WTC11 (cell line): ENCODE results near the gene FGFR3.

Experiments
- ATF2 ChIP-seq: sonication (generic); formaldehyde crosslinking; IDR thresholded peaks from 2 replicates; pipeline ENCODE4 v1.8.1; 2022; ENCODE audit warnings: low read depth, missing genetic modification reagents, borderline replicate concordance
- ATF3 ChIP-seq: sonication (generic); formaldehyde crosslinking; conservative IDR thresholded peaks from 2 replicates; pipeline ENCODE4 v1.8.1; 2022; ENCODE audit warnings: mild to moderate bottlenecking, missing genetic modification reagents
- CBFB ChIP-seq: sonication (generic); formaldehyde crosslinking; IDR thresholded peaks from 2 replicates; pipeline ENCODE4 v1.8.1; 2022; ENCODE audit warnings: mild to moderate bottlenecking, low read depth, missing genetic modification reagents
- FOXK1 ChIP-seq: sonication (generic); formaldehyde crosslinking; IDR thresholded peaks from 2 replicates; pipeline ENCODE4 v1.8.0; 2022; ENCODE audit warnings: mild to moderate bottlenecking, moderate library complexity, missing genetic modification reagents
- PRDM15 ChIP-seq: sonication (generic); formaldehyde crosslinking; IDR thresholded peaks from 2 replicates; pipeline ENCODE4 v1.8.0; 2022; ENCODE audit warnings: missing genetic modification reagents
- PRRX2 ChIP-seq: fragments of 250-450 bp; sonication (Bioruptor Pico); IDR thresholded peaks from 2 replicates; pipeline ENCODE4 v1.8.0; 2021; ENCODE audit warnings: mild to moderate bottlenecking
- ZNF232 ChIP-seq: sonication (generic); formaldehyde crosslinking; IDR thresholded peaks from 2 replicates; pipeline ENCODE4 v1.8.0; 2022; ENCODE audit warnings: mild to moderate bottlenecking, missing genetic modification reagents
- TF ChIP-seq, protein P1 (sequence below): fragments of 200-600 bp; IDR thresholded peaks from 2 replicates; pipeline ENCODE4 v1.8.0; 2022; ENCODE audit warnings: antibody characterized with exemption
- TF ChIP-seq, protein P2 (sequence below): sonication (generic); formaldehyde crosslinking; IDR thresholded peaks from 2 replicates; pipeline ENCODE4 v1.8.0; 2022; ENCODE audit warnings: mild to moderate bottlenecking, missing genetic modification reagents

DNA sequence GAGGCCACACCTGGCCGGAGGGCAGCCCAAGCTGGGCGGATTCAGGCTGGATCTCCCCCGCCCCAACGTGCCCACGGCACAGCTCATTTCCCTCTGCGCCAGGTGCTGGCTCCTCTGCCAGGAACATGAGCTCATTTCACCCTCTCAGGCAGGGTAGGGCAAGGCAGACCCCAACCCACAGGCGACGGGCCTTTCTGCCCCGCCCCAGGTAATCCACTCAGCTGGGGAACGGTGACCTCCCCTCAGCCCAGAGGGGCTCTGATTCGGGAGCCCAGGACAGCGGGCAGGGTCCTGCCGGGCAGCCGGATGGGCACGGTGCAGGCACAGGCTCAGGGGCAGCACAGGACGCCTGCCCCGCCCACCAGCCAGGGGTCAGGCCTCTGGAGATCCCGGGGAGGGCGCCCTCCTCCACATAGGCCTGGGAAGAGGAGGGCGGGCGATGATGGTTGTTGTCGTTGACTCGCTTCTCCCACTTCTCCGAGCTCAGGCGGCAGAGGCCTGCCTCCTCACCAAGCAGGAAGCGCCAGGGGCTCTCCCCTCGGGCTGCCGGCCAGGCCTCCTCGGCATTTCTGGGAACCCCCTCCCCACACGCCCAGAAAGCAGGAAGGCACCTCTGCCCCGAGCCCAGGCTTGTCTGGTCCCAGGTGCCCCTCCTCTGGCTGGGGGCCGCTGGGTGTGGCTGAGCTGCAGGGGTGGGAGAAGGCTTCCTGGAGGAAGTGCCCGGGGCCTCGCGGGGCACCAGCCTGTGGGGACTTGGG lies 40.6 kb upstream of the FGFR3 start:
- TF ChIP-seq CBFB (CRISPR knock-in tag) (no peak), ATF3 (CRISPR knock-in tag) (no peak), FOXK1 (CRISPR knock-in tag) (no peak), ATF2 (CRISPR knock-in tag) (no peak), PRDM15 (CRISPR knock-in tag) (no peak), PRRX2 (no peak), ZNF232 (CRISPR knock-in tag) (no peak)
- TF ChIP-seq, protein P1, sequence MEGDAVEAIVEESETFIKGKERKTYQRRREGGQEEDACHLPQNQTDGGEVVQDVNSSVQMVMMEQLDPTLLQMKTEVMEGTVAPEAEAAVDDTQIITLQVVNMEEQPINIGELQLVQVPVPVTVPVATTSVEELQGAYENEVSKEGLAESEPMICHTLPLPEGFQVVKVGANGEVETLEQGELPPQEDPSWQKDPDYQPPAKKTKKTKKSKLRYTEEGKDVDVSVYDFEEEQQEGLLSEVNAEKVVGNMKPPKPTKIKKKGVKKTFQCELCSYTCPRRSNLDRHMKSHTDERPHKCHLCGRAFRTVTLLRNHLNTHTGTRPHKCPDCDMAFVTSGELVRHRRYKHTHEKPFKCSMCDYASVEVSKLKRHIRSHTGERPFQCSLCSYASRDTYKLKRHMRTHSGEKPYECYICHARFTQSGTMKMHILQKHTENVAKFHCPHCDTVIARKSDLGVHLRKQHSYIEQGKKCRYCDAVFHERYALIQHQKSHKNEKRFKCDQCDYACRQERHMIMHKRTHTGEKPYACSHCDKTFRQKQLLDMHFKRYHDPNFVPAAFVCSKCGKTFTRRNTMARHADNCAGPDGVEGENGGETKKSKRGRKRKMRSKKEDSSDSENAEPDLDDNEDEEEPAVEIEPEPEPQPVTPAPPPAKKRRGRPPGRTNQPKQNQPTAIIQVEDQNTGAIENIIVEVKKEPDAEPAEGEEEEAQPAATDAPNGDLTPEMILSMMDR: no peak
- TF ChIP-seq, protein P2, sequence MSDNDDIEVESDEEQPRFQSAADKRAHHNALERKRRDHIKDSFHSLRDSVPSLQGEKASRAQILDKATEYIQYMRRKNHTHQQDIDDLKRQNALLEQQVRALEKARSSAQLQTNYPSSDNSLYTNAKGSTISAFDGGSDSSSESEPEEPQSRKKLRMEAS (CRISPR knock-in tag): no peak
